NT2/D1 (cell line): ENCODE results near the gene VCL.

Experiments
- DNase-seq: peaks from one replicate; pipeline ENCODE4 v3.0.0-alpha.2; 2011; ENCODE audit warnings: low read depth, low spot score
- H3K27me3 ChIP-seq: 2 replicates; pipeline ENCODE4 v1.6.0; 2011; ENCODE audit warnings: mild to moderate bottlenecking; ENCODE audit not compliant: insufficient read length, insufficient read depth
- H3K36me3 ChIP-seq: 2 replicates; pipeline ENCODE4 v1.6.1; 2011; ENCODE audit warnings: mild to moderate bottlenecking, low read length, mixed read lengths; ENCODE audit not compliant: insufficient read depth, insufficient read length
- H3K4me1 ChIP-seq: 2 replicates; pipeline ENCODE4 v1.5.1; 2011; ENCODE audit not compliant: insufficient read depth, insufficient read length
- H3K4me3 ChIP-seq: 2 replicates; pipeline ENCODE4 v1.5.1; 2011; ENCODE audit warnings: low read depth; ENCODE audit not compliant: insufficient read length
- H3K9ac ChIP-seq: 2 replicates; pipeline ENCODE4 v1.6.0; 2011; ENCODE audit warnings: low read depth; ENCODE audit not compliant: insufficient read length
- H3K9me3 ChIP-seq: 2 replicates; pipeline ENCODE4 v1.5.1; 2011; ENCODE audit warnings: mild to moderate bottlenecking, low read length; ENCODE audit not compliant: insufficient read depth
- YY1 ChIP-seq: IDR thresholded peaks from 2 replicates; pipeline ENCODE4 v1.6.1; 2011; ENCODE audit not compliant: insufficient read length, insufficient read depth

Gene VCL

DNA sequence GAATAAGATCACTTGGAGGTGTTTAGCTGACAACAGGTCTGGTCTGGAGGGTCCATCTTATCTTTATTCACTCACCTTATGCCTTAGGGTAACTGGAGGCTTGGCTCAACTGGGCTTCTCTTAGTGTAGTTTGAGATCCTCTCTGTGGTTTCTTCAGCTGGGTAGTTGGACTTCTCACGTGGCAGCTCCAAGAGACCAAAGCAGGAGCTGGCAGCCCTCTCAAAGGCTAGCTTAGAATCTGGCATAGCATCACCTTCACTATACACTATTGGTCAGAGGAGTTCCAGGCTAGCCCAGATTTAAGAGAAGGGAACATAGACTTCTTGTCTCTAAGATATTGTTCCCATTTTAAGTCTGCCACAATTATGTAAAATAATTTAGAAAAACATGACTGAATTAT lies 169.5 kb downstream of the VCL start:
- no peak for DNase-seq
- Histone ChIP-seq H3K9me3 (no peaks in the 10 kb centered on the region), H3K4me3 (no peak overlapping the region), H3K27me3 (no peaks in the 10 kb centered on the region), H3K36me3 (no peaks in the 10 kb centered on the region), H3K4me1 (no peaks in the 10 kb centered on the region), H3K9ac (no peak overlapping the region)
- TF ChIP-seq YY1 = no peak
